Measurements from ENCODE around the gene FRMD4A.

Gene FRMD4A

GRCh38 chr10:13993169-13993568 lies 337.6 kb downstream of the FRMD4A start:
- H3K27ac ChIP-seq, result no peak overlapping the region
- in situ Hi-C loops (cut with HindIII; ENCODE audit: low pct_ligation_motif_present, low sequenced_read_pairs), result no loop called here
- no peaks in the 10 kb centered on the region for H3K27me3 ChIP-seq (replicated peaks)
- no peak for DNase-seq
- TF ChIP-seq, protein P1, sequence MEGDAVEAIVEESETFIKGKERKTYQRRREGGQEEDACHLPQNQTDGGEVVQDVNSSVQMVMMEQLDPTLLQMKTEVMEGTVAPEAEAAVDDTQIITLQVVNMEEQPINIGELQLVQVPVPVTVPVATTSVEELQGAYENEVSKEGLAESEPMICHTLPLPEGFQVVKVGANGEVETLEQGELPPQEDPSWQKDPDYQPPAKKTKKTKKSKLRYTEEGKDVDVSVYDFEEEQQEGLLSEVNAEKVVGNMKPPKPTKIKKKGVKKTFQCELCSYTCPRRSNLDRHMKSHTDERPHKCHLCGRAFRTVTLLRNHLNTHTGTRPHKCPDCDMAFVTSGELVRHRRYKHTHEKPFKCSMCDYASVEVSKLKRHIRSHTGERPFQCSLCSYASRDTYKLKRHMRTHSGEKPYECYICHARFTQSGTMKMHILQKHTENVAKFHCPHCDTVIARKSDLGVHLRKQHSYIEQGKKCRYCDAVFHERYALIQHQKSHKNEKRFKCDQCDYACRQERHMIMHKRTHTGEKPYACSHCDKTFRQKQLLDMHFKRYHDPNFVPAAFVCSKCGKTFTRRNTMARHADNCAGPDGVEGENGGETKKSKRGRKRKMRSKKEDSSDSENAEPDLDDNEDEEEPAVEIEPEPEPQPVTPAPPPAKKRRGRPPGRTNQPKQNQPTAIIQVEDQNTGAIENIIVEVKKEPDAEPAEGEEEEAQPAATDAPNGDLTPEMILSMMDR (IDR thresholded peaks at IDR 0.05; ENCODE audit: low read depth, low read length, missing control alignments), result no peak
- no peaks in the 10 kb centered on the region for H3K36me3 ChIP-seq (replicated peaks)
- H3K4me3 ChIP-seq (ENCODE audit: low read depth, low read length), result no peak overlapping the region

GRCh38 chr10:13991353-13991752 lies 339.4 kb downstream of the FRMD4A start:
- TF ChIP-seq, protein P1 (IDR thresholded peaks at IDR 0.05; ENCODE audit: low read depth, low read length, missing control alignments), result peak; percentile 38
- no peaks in the 10 kb centered on the region for H3K36me3 ChIP-seq (replicated peaks)
- H3K27me3 ChIP-seq (replicated peaks), result no peaks in the 10 kb centered on the region
- H3K27ac ChIP-seq, result peak overlapping the region; percentile 60
- no peak for DNase-seq
- in situ Hi-C loops (cut with HindIII; ENCODE audit: low pct_ligation_motif_present, low sequenced_read_pairs), result no loop called here
- no peak overlapping the region for H3K4me3 ChIP-seq (ENCODE audit: low read depth, low read length)

GRCh38 chr10:13990946-13991345 lies 339.8 kb downstream of the FRMD4A start:
- in situ Hi-C loops (cut with HindIII; ENCODE audit: low pct_ligation_motif_present, low sequenced_read_pairs), result no loop called here
- TF ChIP-seq, protein P1 (IDR thresholded peaks at IDR 0.05; ENCODE audit: low read depth, low read length, missing control alignments), result no peak
- Histone ChIP-seq H3K27ac (peak overlapping the region; percentile 60), H3K4me3 (ENCODE audit: low read depth, low read length) (no peak overlapping the region), H3K36me3 (replicated peaks) (no peaks in the 10 kb centered on the region), H3K27me3 (replicated peaks) (no peaks in the 10 kb centered on the region)
- DNase-seq, result peak; percentile 67

- DNase-seq, result no peak
- TF ChIP-seq, protein P1 (IDR thresholded peaks at IDR 0.05; ENCODE audit: low read depth, low read length, missing control alignments), result no peak
- Histone ChIP-seq H3K36me3 (replicated peaks) (no peaks in the 10 kb centered on the region), H3K4me3 (ENCODE audit: low read depth, low read length) (no peak overlapping the region), H3K27me3 (replicated peaks) (no peaks in the 10 kb centered on the region), H3K27ac (peak overlapping the region; percentile 60)
- in situ Hi-C loops (cut with HindIII; ENCODE audit: low pct_ligation_motif_present, low sequenced_read_pairs), result no loop called here
Measured at GRCh38 chr10:13990392-13990805, 340.3 kb downstream of the FRMD4A start.

DNA sequence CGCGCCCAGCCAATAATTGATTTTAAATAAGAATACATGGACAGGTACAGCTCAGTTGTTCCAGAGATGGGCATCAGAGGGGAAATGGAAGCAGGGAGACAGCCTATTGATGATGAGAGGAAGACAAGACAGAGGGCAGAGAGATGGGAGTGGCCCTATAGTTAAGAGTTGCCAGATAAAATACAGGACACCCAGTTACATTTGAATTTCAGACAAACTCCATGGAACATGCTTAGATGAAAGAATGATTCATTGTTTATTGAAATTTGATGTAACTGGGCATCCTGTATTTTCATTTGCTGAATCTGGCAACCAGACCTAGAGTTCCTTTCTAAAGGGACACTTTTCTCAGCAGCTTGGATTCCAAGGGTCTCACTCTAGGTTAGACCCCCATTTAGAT lies 341.1 kb downstream of the FRMD4A start:
- Histone ChIP-seq H3K27me3 (replicated peaks) (no peaks in the 10 kb centered on the region), H3K36me3 (replicated peaks) (no peaks in the 10 kb centered on the region), H3K27ac (peak overlapping the region; percentile 60), H3K4me3 (ENCODE audit: low read depth, low read length) (no peak overlapping the region)
- in situ Hi-C loops (cut with HindIII; ENCODE audit: low pct_ligation_motif_present, low sequenced_read_pairs), result no loop called here
- TF ChIP-seq, protein P1 (IDR thresholded peaks at IDR 0.05; ENCODE audit: low read depth, low read length, missing control alignments), result no peak
- DNase-seq, result no peak

- H3K27ac ChIP-seq, result peak overlapping the region; percentile 87
Measured at GRCh38 chr10:13987446-13987845, 343.3 kb downstream of the FRMD4A start.

More at GRCh38 chr10:13987446-13987845, 343.3 kb downstream of the FRMD4A start:
- H3K27me3 ChIP-seq (replicated peaks), result no peaks in the 10 kb centered on the region
- H3K4me3 ChIP-seq (ENCODE audit: low read depth, low read length), result no peak overlapping the region
- no peaks in the 10 kb centered on the region for H3K36me3 ChIP-seq (replicated peaks)
- in situ Hi-C loops (cut with HindIII; ENCODE audit: low pct_ligation_motif_present, low sequenced_read_pairs), result no loop called here
- TF ChIP-seq, protein P1 (IDR thresholded peaks at IDR 0.05; ENCODE audit: low read depth, low read length, missing control alignments), result no peak
- DNase-seq, result peak; percentile 91

All from brain microvascular endothelial cell (primary cell).